Esophagus muscularis mucosa (tissue), 4 donors: ENCODE results near the gene DOCK2. TPM values are rescaled to one million over a fixed set of nuclear protein-coding genes. Genes with fewer than 3 reads are reported as not detected.
"Not testable (repeated sequence)": the region's sequence is repeated elsewhere in the genome, so short reads cannot be mapped to it uniquely, and the experiment has no call there.

Experiments
- DNase-seq: peaks from one replicate; pipeline ENCODE4 v3.0.0-alpha.2; 2017; ENCODE audit errors: extremely low spot score
- H3K27ac ChIP-seq, 4 donors: fragments of 200-600 bp; sonication (generic); replicated peaks in 1 of 4; 1 replicate in 3 of 4; 2 replicates in 1 of 4; pipeline ENCODE4 v1.5.1; 2016 to 2019; ENCODE audit warnings: mild to moderate bottlenecking in 1 of 4
- H3K27me3 ChIP-seq, 4 donors: fragments of 200-600 bp; sonication (generic); one replicate each; pipeline versions ENCODE4 v1.5.1 to v1.6.0; 2016 to 2019
- H3K36me3 ChIP-seq, 4 donors: fragments of 200-600 bp; sonication (generic); one replicate each; pipeline ENCODE4 v1.5.1; 2016 to 2019
- H3K4me1 ChIP-seq, 4 donors: fragments of 200-600 bp; sonication (generic); one replicate each; pipeline ENCODE4 v1.5.1; 2016 to 2019
- H3K4me3 ChIP-seq, 4 donors: fragments of 200-600 bp; sonication (generic); 1 replicate in 2 of 4; 2 replicates in 2 of 4; pipeline ENCODE4 v1.5.1; 2016 to 2019; ENCODE audit warnings: mild to moderate bottlenecking in 4 of 4, moderate library complexity in 1 of 4
- H3K9me3 ChIP-seq, 4 donors: fragments of 200-600 bp; sonication (generic); 1 replicate in 3 of 4; 2 replicates in 1 of 4; pipeline ENCODE4 v1.5.1; 2016 to 2019
- CTCF ChIP-seq, 3 experiments: fragments of 200-600 bp in 2 of 3; fragments of 450-650 bp in 1 of 3; sonication (generic) in 2 of 3; IDR thresholded peaks; one replicate each; pipeline ENCODE4 v1.5.1; 2017 to 2019; ENCODE audit warnings: antibody characterized with exemption in 3 of 3, mild to moderate bottlenecking in 2 of 3, moderate library complexity in 1 of 3
- EP300 ChIP-seq: sonication (generic); formaldehyde crosslinking; IDR thresholded peaks from one replicate; pipeline ENCODE4 v1.6.1; 2017; ENCODE audit warnings: antibody characterized with exemption
- POLR2A ChIP-seq: fragments of 450-650 bp; IDR thresholded peaks from one replicate; pipeline ENCODE4 v1.6.1; 2017; ENCODE audit warnings: antibody characterized with exemption, moderate library complexity, mild to moderate bottlenecking, low read depth
- POLR2AphosphoS5 ChIP-seq, 2 donors: sonication (generic); formaldehyde crosslinking; IDR thresholded peaks; one replicate each; pipeline ENCODE4 v1.6.1; 2017; ENCODE audit warnings: antibody characterized with exemption in 2 of 2
- WGBS: methylation state at CpG from one replicate; pipeline ENCODE4 v1.1.5; 2018; 5-methylcytosine and 5-hydroxymethylcytosine counted together
- intact Hi-C: fragments of 100-400 bp; cut with DNase I; formaldehyde crosslinking; loops from one replicate; pipeline ENCODE4 v1.15.1; 2023
- total RNA-seq, 4 donors: library from RNA; depleted of rRNA; stranded (reverse); fragments of >200 nt; gene quantifications; one replicate each; pipeline versions ENCODE4 v1.1.0 to v1.2.1, GENCODE V29; 2016

Gene DOCK2
- total RNA-seq, 4 donors from 2014 or later: 9.2 to 18.3 (median 13.7) TPM

DNA sequence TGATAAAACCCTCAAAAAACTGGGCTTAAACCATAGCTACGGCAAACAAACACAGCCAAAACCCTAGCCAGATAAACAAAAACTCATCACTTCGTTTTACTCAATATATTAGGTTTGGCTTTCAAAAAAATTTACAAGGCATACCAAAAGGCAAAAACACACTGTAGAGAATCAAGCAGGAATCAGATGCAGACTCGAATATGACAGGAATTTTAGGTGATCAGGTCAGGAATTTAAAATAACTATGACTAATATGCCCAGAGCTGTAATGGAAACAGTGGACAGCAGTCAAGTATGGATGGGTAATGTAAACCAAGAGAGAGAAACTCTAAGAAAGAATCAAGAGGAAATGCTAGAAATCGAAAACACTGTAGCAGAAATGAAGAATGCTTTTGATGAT is 26.5 kb upstream of the DOCK2 start:
- H3K4me3 ChIP-seq: no peak overlapping the region
- WGBS: 83% methylated on average over 4 of the region's 4 CpGs
- H3K36me3 ChIP-seq: no peaks in the 10 kb centered on the region
- no peak for DNase-seq
- H3K27me3 ChIP-seq: no peaks in the 10 kb centered on the region
- H3K27ac ChIP-seq: no peak overlapping the region
- intact Hi-C loops: no loop called here
- TF ChIP-seq POLR2A (no peak), POLR2AphosphoS5 (IDR thresholded peaks at IDR 0.05) (no peak), CTCF (IDR thresholded peaks at IDR 0.05) (no peak), EP300 (no peak)
- no peaks in the 10 kb centered on the region for H3K4me1 ChIP-seq
- peaks cover 0 to 7% (median 2%) of the 10 kb centered on the region in 4 donors for H3K9me3 ChIP-seq

GRCh38 chr5:169615561-169615960 is 21.5 kb upstream of the DOCK2 start:
- 79% methylated on average over 1 of the region's 1 CpG for WGBS
- intact Hi-C loops: no loop called here

DNA sequence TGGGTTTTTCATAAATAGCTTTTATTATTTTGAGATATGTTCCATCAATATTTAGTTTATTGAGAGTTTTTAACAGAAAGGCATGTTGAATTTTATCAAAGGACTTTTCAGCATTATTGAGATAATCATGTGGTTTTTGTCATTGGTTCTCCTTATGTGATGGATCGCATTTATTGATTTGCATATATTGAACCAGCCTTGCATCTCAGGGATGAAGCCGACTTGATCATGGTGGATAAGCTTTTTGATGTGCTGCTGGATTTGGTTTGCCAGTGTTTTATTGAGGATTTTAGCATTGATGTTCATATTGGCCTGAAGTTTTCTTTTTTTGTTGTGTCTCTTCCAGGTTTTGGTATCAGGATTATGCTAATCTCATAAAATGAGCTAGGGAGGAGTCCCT is 12.8 kb upstream of the DOCK2 start:
- H3K4me1 ChIP-seq, DNase-seq, H3K4me3 ChIP-seq, intact Hi-C loops, H3K27ac ChIP-seq, H3K9me3 ChIP-seq, H3K27me3 ChIP-seq, H3K36me3 ChIP-seq: not testable (repeated sequence)
- 98% methylated on average over 2 of the region's 2 CpGs for WGBS

More at GRCh38 chr5:169615561-169615960, 21.5 kb upstream of the DOCK2 start:
- no peak overlapping the region for H3K4me3 ChIP-seq
- H3K27me3 ChIP-seq: no peaks in the 10 kb centered on the region
- no peak for TF ChIP-seq EP300
- TF ChIP-seq POLR2AphosphoS5 (IDR thresholded peaks at IDR 0.05): no peak
- no peak for TF ChIP-seq POLR2A
- no peak for TF ChIP-seq CTCF (IDR thresholded peaks at IDR 0.05)
- H3K9me3 ChIP-seq: peaks cover 0 to 3% (median under 1%) of the 10 kb centered on the region in 4 donors
- H3K36me3 ChIP-seq: no peaks in the 10 kb centered on the region
- H3K27ac ChIP-seq: no peak overlapping the region
- H3K4me1 ChIP-seq: no peaks in the 10 kb centered on the region
- DNase-seq: no peak

GRCh38 chr5:169626779-169627178 is 10.3 kb upstream of the DOCK2 start:
- Histone ChIP-seq H3K27me3 (no peaks in the 10 kb centered on the region), H3K36me3 (no peaks in the 10 kb centered on the region), H3K27ac (no peak overlapping the region), H3K4me3 (no peak overlapping the region), H3K4me1 (no peaks in the 10 kb centered on the region), H3K9me3 (peaks cover 0 to 4% (median 0%) of the 10 kb centered on the region in 4 donors)
- TF ChIP-seq CTCF (IDR thresholded peaks at IDR 0.05) (no peak), EP300 (no peak), POLR2A (no peak), POLR2AphosphoS5 (IDR thresholded peaks at IDR 0.05) (no peak)
- 88% methylated on average over 1 of the region's 1 CpG for WGBS
- DNase-seq: no peak
- intact Hi-C loops: no loop called here

- no peaks in the 10 kb centered on the region for H3K27me3 ChIP-seq
- H3K27ac ChIP-seq: no peak overlapping the region
- H3K4me3 ChIP-seq: no peak overlapping the region
- H3K4me1 ChIP-seq: no peaks in the 10 kb centered on the region
- H3K9me3 ChIP-seq: peaks cover 0 to 4% (median 0%) of the 10 kb centered on the region in 4 donors
- no peak for DNase-seq
- intact Hi-C loops: no loop called here
- no peak for TF ChIP-seq CTCF (IDR thresholded peaks at IDR 0.05)
- no peak for TF ChIP-seq POLR2A
- no peak for TF ChIP-seq POLR2AphosphoS5 (IDR thresholded peaks at IDR 0.05)
- no peak for TF ChIP-seq EP300
- no peaks in the 10 kb centered on the region for H3K36me3 ChIP-seq
- WGBS: 81% methylated on average over 3 of the region's 3 CpGs
Measured at GRCh38 chr5:169627551-169627950, 9.5 kb upstream of the DOCK2 start.
